SK-N-DZ (cell line): Measurements from ENCODE around the gene TAPBP.
"Not testable (repeated sequence)": the region's sequence is repeated elsewhere in the genome, so short reads cannot be mapped to it uniquely, and the experiment has no call there.

Experiments
- DNase-seq: peaks from one replicate; pipeline ENCODE4 v3.0.0-alpha.2; 2015; ENCODE audit warnings: low spot score

TAPBP gene

DNA sequence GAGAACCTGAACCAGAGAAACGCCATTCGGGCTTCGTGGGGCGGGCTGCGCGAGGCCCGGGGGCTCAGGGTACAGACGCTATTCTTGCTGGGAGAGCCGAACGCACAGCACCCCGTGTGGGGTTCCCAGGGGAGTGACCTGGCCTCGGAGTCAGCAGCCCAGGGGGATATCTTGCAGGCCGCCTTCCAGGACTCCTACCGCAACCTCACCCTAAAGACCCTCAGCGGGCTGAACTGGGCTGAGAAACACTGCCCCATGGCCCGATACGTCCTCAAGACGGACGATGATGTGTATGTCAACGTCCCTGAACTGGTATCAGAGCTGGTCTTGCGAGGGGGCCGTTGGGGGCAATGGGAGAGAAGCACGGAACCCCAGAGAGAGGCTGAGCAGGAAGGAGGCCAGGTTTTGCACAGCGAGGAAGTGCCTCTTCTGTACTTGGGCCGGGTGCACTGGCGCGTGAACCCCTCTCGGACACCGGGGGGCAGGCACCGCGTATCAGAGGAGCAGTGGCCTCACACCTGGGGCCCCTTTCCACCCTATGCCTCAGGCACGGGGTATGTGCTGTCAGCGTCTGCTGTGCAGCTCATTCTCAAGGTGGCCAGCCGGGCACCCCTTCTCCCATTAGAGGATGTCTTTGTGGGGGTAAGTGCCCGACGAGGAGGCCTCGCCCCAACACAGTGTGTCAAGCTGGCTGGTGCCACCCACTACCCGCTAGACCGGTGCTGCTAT is 36.1 kb downstream of the TAPBP start:
- DNase-seq = no peak

DNA sequence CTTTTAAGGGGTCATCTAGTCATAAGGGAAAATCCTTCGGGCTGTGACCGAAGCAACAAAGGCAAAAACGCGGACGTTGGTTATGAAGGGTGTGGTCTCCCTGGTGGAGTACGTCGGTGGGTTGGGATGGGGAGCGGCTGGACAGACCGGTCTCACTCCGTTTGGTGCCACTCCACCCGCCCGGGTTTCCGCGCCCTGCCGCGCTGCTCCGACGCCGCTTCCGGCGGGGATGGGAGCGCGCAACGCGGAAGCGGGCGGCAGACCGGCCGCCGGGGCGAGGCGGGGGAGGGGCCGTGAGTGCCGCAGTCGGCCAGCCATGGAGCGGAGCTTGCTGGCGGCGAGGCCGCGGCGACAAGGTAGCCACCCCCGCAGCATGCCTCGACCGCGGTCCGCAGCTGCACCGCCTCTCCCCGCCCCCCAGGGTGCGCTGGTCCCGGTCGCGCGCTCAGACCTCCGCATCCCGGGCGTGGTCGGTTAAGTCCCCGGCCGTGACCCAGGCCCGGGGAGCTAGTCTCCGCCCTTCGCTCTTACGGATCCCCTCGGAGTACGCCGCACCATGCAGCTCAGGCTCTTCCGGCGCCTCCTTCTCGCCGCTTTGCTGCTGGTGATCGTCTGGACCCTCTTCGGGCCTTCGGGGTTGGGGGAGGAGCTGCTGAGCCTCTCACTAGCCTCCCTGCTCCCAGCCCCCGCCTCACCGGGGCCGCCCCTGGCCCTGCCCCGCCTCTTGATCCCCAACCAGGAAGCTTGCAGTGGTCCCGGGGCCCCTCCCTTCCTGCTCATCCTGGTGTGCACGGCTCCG is 36.8 kb downstream of the TAPBP start, which contains the start of gene B3GALT4:
TSS of gene B3GALT4 (plus strand) at position 260 of the 799 bp plus-strand sequence. CDS start at position 557, 297 bp downstream.
- peak; percentile 87 for DNase-seq

DNA sequence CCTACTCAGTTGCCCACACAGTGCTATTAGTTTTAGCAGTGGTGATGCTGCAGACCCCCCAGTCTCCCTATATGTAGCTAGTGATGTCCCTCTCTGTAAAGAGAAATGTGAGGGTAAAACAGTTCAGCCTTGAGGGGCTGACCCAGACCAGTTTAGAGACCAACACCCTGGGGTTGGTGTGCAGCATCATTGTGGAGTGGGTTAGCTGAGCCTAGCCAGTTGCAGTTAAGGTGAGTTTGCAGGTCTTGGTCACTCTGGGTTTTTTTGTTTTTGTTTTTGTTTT is 37.4 kb downstream of the TAPBP start:
- no peak for DNase-seq

DNA sequence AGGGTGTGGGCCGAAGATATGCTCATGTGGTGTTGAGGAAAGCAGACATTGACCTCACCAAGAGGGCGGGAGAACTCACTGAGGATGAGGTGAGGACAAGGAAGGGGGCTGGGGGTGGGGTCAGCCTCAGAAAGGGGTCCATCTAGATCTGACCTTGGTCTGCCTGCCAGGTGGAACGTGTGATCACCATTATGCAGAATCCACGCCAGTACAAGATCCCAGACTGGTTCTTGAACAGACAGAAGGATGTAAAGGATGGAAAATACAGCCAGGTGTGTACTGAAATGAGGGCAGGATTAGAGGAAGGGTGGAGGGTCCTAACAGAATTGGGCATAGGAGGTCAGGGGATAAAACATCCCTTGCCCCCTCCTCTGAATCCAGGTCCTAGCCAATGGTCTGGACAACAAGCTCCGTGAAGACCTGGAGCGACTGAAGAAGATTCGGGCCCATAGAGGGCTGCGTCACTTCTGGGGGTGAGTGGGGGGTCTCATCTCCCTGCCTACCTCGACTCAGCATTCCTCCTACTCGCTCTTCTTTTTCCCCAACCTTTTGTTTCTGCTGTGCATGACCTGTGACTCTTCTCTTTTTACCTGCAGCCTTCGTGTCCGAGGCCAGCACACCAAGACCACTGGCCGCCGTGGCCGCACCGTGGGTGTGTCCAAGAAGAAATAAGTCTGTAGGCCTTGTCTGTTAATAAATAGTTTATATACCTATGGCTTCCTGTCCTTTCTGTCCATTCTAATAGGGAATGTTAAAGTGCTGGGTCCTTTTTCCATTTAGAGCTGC is 37.9 kb downstream of the TAPBP start:
- DNase-seq = not testable (repeated sequence)

DNA sequence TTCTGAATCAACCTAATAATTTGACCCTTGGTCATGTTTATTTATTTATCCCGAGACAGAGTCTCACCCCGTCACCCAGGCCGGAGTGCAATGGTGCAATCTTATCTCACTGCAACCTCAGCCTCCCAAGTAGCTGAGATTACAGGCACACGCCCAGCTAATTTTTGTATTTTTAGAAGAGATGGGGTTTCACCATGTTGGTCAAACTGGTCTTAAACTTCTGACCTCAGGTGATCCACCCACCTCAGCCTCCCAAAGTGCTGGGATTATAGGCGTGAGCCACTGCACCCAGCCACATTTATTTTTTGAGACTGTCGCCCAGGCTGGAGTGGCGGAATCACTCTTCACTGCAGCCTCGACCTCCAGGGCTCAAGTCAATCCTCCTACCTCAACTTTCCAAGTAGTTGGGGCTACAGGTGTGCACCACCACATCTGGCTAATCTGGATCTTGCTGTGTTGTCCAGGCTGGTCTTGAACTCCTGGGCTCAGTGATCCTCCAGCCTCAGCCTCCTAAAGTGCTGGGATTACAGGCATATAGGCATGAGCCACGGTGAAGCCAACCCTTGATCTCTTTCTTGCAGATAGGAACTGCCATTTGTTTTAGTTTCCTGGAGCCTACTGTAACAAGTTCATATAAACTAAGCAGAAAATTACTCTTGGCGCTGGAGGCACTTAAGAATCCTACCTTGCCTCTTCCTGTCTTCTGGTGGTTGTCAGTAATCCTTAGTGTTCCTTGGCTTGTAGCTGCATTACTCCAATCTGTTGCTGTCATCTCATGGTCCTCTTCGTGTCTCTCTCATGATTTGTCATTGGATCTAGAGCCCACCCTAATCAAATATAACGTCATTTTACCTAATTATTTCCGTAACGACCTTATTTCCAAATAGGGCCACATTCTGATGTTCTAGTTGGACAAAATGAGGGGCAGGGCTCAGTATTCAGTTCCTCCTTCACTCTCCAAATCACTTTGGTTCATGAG is 39.7 kb downstream of the TAPBP start:
- DNase-seq = no peak

DNA sequence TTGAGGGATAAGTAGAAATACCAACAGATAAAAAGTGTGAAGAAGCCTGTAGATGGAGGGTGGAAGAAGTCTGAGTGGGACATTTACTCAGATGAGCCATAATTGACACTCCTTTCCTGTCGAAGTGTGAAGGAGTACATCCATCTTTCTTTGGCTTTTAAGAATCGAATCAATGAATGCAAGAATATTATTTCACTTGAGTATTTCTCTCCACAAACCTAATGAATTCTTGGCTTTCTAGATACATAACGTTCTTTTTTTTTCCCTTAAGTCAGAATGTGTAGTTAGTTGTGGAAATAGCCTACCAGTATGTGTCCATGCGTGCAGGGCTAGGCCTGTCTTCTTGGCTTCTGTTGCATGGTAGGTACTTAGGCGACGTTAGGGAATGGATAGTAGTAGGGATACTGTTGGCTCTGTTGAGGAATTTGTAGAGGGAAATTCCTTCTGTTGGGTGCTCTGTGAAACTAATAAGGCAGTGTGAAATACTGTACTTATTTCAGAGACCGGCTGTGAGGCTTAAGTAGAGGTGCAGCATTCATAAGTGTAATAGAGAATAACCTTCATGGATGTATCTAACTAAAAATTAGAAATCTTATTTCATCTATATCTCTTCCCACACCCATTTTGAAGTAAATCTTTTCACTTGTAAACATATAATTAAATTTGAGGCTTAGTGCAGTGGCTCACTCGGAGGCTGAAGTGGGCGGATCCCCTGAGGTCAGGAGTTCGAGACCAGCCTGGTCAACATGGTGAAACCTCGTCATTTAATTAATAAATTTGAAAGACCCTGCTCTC is 40.6 kb downstream of the TAPBP start:
- DNase-seq = no peak

DNA sequence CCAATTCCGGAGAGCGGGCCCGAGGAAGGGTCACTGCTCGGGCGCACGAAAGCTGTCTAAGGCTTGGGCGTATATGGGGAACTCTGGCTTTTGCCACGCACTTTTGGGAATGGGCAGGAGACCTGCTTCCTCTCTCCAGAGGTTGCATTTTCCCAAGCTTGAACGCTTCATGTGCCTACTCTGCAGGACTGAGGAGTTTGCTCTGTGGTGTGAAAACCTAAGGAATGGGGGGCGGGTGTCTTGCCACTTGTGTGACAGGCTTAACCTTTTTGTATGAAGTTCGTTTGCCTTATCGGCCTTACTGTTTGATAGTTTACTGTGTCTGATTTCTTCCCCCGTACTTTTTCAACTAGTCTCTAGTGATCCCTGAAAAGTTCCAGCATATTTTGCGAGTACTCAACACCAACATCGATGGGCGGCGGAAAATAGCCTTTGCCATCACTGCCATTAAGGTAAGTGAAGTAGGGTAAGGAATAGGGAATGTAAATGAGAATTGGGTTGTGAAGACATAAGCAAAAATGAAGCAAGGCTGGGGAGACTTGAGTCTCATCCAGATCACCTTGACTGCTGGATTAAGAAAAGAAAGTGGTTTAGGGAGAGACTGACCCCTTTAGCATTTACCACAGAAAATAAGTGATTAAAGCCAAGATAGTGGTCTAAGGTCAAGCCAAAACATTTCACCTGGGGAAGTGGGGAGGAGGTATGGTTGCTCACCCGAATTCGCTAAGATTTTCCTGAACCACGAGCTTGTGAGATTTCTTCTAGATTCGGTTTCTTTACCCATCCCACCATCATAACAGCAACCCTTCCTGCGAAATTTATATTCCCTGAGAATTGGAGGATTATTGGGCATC is 41.4 kb downstream of the TAPBP start:
- DNase-seq = no peak

DNA sequence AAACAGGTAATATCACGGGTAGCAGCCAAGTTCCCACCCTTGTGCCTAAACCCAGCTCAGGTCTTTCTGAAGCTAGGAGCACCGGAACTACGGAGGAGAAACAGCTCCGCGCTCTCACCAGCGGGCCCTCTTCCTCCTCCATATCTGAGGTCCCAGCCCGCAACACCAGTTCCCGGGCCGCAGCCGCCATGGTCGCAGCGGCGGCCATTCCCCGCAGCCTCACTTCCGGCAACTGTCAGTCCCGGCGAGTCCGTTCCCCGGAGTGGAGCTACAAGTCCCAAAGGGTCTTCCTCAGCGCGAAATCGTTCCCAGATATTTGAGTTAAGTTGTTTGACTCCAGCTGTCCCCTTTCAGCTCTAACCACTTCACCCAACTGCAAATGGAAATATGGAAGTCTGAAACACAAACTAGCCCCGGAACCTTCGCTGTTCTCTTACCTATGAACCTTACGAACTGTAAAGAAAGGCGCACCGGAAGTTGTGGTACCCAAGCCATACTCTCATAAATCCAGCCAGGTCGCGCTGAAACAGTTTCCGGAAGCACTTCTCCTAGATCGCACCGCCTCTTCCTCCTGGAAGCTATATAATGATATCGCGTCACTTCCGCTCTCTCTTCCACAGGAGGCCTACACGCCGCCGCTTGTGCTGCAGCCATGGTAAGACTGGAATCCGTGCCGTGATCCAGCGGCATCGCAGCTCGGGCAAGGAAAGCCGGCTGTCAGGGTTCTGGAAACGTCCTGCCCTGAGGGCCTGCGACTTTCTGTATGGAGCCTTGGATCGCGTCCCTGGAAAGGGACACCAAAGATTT is 42.2 kb downstream of the TAPBP start, which contains the start of the genes RPS18 and VPS52:
TSS of gene RPS18 (plus strand) at position 608 of the 807 bp plus-strand sequence. CDS start at position 653, 45 bp downstream.
TSS of gene VPS52 (minus strand) at position 409 of the 807 bp plus-strand sequence. CDS start at position 208, 201 bp downstream.
- DNase-seq = peak; percentile 99

DNA sequence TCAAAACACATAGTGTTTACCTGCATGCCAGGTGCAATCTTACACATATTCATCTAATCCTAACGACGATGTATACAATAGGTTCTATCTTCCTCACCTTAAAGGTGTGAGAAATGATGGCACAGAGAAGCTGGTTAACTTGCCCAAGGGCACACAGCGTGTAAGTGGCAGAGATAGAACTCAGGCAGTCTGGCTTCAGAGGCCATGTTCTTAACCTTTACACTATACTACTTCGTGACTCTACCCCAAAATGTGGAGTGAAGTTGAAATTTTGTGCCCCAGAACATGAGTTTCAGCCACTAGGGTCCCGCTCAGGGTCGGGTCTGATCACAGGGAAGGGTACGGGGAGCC is 42.8 kb downstream of the TAPBP start:
- DNase-seq = no peak

DNA sequence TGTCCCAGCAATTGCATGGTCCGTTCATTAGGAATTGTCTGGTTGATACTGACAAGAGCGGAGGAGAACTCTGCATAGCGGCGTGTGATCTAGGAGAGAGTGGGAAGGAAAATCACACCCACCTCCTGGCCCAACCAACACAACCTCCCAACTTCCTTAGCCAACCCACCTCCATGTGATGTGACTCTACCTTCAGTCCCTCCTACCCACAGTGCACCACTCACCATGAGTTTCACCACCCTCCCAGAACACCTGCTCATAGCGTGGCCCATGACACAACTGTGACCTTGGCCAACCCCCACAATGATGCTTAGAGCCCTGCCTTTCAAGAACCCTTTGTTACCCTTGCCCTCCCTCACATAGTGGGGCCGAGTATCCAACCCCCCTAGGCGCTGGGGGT is 49.9 kb downstream of the TAPBP start:
- DNase-seq = no peak

DNA sequence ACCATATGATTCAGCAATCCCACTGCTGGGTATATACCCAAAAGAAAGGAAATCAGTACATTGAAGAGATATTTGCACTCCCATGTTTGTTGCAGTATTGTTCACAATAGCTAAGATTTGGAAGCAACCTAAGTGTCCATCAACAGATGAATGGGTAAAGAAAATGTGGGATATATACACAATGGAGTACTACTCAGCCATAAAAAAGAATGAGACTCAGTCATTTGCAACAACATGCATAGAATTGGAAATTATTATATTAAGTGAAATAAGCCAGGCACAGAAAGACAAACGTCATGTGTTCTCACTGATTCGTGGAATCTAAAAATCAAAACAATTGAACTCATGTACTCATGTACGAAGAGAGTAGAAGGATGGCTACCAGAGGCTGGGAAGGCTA is 51.4 kb downstream of the TAPBP start:
- DNase-seq = not testable (repeated sequence)

DNA sequence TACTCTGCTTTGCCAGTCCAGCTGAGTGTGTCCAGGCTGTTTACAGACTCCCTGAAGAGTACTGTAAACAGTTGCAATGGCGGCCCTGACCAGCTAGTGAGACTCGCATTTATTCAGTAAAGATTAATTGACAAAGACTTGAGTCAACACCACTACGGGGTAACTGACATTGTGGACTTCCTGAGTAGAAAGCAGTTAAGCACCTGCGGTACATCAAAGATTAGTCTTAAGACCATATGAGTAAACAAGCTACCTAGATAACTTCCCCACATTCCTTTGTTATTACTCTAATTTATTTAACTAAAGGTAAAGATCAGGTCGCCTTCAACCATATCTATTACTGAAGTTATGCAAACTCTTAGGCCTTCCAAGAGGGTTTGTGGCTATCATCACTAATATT is 54.8 kb downstream of the TAPBP start:
- no peak for DNase-seq

DNA sequence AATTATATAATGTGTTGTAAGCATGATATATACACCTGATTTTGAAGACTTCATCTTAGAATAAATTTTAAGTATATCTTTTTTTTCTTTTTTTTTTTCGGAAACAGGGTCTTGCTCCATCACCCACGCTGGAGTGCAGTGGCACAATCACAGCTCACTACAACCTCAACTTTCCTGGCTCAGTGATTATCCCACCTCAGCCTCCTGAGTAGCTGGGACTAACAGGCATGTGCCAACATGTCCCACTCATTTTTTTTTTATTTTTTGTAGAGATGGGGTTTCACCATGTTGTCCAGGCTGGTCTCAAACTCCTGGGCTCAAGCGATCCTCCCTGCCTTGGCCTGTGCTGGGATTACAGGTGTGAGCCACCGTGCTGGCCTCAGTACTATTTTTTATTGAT is 59.3 kb downstream of the TAPBP start:
- DNase-seq = no peak

DNA sequence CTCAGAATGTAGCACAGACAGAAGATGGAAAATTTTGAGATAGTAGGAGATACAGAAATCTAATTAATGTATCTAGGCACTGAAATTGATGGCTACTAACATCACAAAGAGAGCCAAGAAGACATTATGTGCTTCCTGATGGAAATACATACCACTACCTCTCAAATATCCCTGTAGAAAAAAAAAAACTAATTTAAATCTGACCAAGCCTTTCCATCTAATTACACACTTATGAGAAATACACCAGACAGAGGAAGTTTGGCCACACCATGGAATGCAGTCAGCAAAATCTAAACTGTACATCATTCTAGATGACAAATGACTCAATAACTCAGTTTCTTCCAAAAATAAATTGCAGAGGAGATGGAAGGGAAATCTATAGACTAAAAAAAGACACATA is 61.1 kb downstream of the TAPBP start:
- no peak for DNase-seq

DNA sequence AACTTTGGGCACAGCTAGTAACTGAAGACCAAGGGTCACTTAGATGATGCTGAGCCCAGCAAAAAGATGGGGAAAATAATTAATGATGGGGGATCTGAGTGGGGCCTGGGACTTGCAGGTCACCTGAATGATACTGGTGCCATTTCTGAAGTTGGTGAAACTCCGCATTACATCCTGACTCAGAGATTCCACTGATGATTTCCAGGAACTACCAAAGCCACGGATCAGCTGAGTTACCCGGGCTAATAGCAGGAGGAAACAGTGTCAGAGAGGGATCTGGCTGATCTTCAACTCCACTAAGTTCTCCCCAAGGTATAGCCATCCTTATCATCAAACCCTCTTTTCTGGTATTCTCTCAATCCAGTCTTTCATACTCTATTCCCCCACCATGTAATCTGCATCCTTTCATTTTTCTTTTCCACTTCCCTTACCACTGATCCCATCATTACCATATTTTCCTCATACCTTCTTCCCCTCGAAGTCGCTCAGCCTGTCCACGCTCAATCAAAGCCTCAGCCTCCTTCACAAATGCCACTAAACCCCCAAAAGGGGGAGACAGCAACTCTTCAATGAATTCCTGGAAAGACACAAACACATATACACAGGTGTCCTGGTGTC is 62.4 kb downstream of the TAPBP start:
- no peak for DNase-seq

DNA sequence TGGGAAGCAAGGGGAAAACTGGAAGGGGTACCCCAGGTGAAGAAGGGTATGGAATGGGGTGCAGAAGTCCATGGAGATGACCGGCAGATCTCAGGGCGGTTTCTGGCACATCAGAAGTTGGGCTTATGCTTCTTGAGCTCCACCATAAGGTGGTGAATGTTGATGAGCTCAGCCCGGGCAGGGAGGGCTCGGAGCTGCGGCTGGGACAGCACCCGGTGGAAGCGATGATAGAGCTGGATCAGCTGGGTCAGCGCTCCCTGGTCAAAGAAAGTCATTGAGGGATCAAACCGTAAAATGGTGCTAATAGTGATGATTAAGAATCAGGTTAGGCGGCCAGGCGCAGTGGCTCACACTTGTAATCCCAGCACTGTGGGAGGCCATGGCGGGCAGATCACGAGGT is 63.1 kb downstream of the TAPBP start:
- DNase-seq = no peak

DNA sequence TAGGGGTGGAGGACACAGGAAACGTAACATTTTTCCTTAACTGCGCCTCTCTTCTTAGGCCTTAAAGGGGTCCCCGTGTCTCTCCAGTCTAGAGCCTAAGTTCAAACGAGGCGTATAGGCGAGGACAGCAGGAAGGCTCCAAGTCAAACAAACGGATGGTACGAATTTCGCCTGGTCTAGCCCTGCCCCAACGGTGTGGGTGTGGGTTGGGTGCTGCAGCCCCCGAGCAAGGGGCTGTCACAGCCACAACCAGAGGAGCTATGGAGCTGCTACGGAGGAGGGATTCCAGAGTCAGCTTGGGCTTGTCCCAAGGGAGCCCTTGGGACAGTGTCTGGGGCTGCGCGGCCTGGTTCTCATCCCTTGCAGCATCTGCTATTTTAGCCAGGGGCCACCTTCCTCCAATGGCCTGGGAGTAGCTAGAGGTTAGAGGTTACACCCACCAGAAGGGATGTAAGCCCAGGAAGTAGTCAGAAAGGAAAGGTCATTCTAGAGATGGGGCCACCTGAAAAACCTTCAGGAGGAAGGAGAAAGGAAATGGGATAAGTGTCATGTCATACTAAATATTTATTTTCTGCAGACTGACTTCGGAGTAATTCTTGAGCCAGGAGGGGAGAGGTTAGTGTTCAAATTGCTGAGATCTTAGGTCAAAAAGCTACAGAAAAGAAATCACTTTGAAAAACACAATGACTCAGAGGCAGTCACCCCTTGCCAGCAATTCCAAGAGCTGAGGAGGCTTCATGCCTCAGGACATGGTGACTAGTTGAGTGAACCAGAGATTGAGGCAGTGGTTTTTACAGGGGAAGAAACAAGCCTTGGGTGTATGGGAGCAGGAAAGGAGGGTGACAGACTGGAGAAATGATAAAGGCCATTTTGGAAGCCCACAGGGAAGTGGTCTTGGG is 63.9 kb downstream of the TAPBP start:
- peak; percentile 87 for DNase-seq
